ENCODE results near the gene CCL26.

The CCL26 gene

GRCh38 chr7:75772081-75773077 is at the start of gene CCL26:
Gene CCL26, minus strand, starts transcription at chr7:75772211. Its CDS starts 35 bp downstream, at chr7:75772176.
- Histone ChIP-seq H3K9me3 (no peaks in the 10 kb centered on the region), H3K27ac (no peak within 1 kb of the TSS), H3K4me1 (peaks cover 0 to 5% (median 0%) of the 10 kb centered on the region in 4 donors), H3K27me3 (peaks cover 0 to 4% of the 10 kb centered on the region in 2 donors), H3K4me3 (no peak within 1 kb of the TSS), H3K36me3 (no peaks in the 10 kb centered on the region)
- intact Hi-C loops (cut with DNase I; ENCODE audit: low total_unique reads) = no loop called here
- DNase-seq = peak; percentile 82 to 83
- TF ChIP-seq CTCF (IDR thresholded peaks at IDR 0.05) = no peak

- Histone ChIP-seq H3K27ac (no peak overlapping the region), H3K4me3 (no peak overlapping the region), H3K36me3 (no peaks in the 10 kb centered on the region), H3K4me1 (no peaks in the 10 kb centered on the region), H3K27me3 (peaks cover 0 to 17% of the 10 kb centered on the region in 2 donors), H3K9me3 (no peaks in the 10 kb centered on the region)
- no peak for TF ChIP-seq CTCF (IDR thresholded peaks at IDR 0.05)
- no peak for DNase-seq
- intact Hi-C loops (cut with DNase I; ENCODE audit: low total_unique reads) = no loop called here
Measured at GRCh38 chr7:75820688-75821087, 48.7 kb upstream of the CCL26 start.

GRCh38 chr7:75819711-75820110 is 47.7 kb upstream of the CCL26 start:
- TF ChIP-seq CTCF (IDR thresholded peaks at IDR 0.05) = no peak
- Histone ChIP-seq H3K4me3 (no peak overlapping the region), H3K27ac (no peak overlapping the region), H3K4me1 (no peaks in the 10 kb centered on the region), H3K36me3 (no peaks in the 10 kb centered on the region), H3K27me3 (peaks cover 0 to 19% of the 10 kb centered on the region in 2 donors), H3K9me3 (no peaks in the 10 kb centered on the region)
- intact Hi-C loops (cut with DNase I; ENCODE audit: low total_unique reads) = no loop called here
- peak in 1 of 2 donors; percentile 56 for DNase-seq

GRCh38 chr7:75818472-75818871 is 46.5 kb upstream of the CCL26 start:
- H3K27me3 ChIP-seq = peaks cover 0 to 20% of the 10 kb centered on the region in 2 donors
- no peak for TF ChIP-seq CTCF (IDR thresholded peaks at IDR 0.05)
- intact Hi-C loops (cut with DNase I; ENCODE audit: low total_unique reads) = no loop called here
- H3K9me3 ChIP-seq = no peaks in the 10 kb centered on the region
- DNase-seq = no peak
- H3K4me1 ChIP-seq = no peaks in the 10 kb centered on the region
- H3K4me3 ChIP-seq = no peak overlapping the region
- no peak overlapping the region for H3K27ac ChIP-seq
- no peaks in the 10 kb centered on the region for H3K36me3 ChIP-seq

GRCh38 chr7:75817116-75817515 is 45.1 kb upstream of the CCL26 start:
- peaks cover 0 to 20% of the 10 kb centered on the region in 2 donors for H3K27me3 ChIP-seq
- DNase-seq = no peak
- H3K27ac ChIP-seq = no peak overlapping the region
- intact Hi-C loops (cut with DNase I; ENCODE audit: low total_unique reads) = no loop called here
- no peaks in the 10 kb centered on the region for H3K36me3 ChIP-seq
- TF ChIP-seq CTCF (IDR thresholded peaks at IDR 0.05) = no peak
- H3K4me3 ChIP-seq = no peak overlapping the region
- H3K4me1 ChIP-seq = no peaks in the 10 kb centered on the region
- H3K9me3 ChIP-seq = no peaks in the 10 kb centered on the region

Data from tibial artery (tissue), 4 donors.